Activated CD8-positive, alpha-beta T cell treated with anti-CD3 and anti-CD28 coated beads, Interleukin-2, amount 10 ng/mL, durations not matched to agents 7 days and 5 days (primary cell): Measurements from ENCODE around the gene UTF1. TPM values are rescaled to one million over a fixed set of nuclear protein-coding genes. Genes with fewer than 3 reads are reported as not detected.

ENCODE experiments used
- ATAC-seq: fragments of 150-1000 bp; cut with Tn5 transposase; one replicate; pipeline ENCODE4 v1.10.0; 2021; ENCODE audit warnings: moderate library complexity
- CTCF ChIA-PET: fragments of 350-600 bp; sonication (Branson Sonifier 250); formaldehyde crosslinking; loops from one replicate; lab custom pipeline; 2021; ENCODE audit warnings: antibody characterized with exemption; lab: Charles Lee
- POLR2A ChIA-PET: fragments of 350-600 bp; sonication (Branson Sonifier 250); formaldehyde crosslinking; loops from one replicate; lab custom pipeline; 2021; ENCODE audit warnings: antibody characterized with exemption; lab: Charles Lee
- DNase-seq: peaks from one replicate; pipeline ENCODE4 v3.0.0-alpha.2; 2020
- H3K27ac Mint-ChIP-seq: one replicate; pipeline ENCODE4 v1.8.0; 2021; ENCODE audit warnings: mild to moderate bottlenecking, mixed read lengths
- H3K27me3 Mint-ChIP-seq: one replicate; pipeline ENCODE4 v1.8.0; 2021; ENCODE audit warnings: low read depth, mixed read lengths
- H3K36me3 Mint-ChIP-seq: one replicate; pipeline ENCODE4 v1.8.0; 2021; ENCODE audit warnings: low read depth, mixed read lengths
- H3K4me1 Mint-ChIP-seq: one replicate; pipeline ENCODE4 v1.8.0; 2021; ENCODE audit warnings: low read depth, mixed read lengths
- H3K4me3 Mint-ChIP-seq: one replicate; pipeline ENCODE4 v1.8.0; 2021; ENCODE audit warnings: mild to moderate bottlenecking, mixed read lengths
- H3K9me3 Mint-ChIP-seq: one replicate; pipeline ENCODE4 v1.8.0; 2022; ENCODE audit warnings: mixed read lengths; ENCODE audit not compliant: insufficient read depth
- total RNA-seq, 2 experiments: library from RNA; stranded (reverse); gene quantifications; one replicate each; pipeline ENCODE4 v1.2.3, GENCODE V29; 2021

The UTF1 gene
- total RNA-seq: not detected

GRCh38 chr10:133230044-133230361, at the start of gene UTF1:
UTF1 (plus strand) TSS chr10:133230217; CDS start chr10:133230289, 72 bp downstream.
- no peak within 1 kb of the TSS for H3K27ac Mint-ChIP-seq
- H3K36me3 Mint-ChIP-seq: peaks cover 2% of the 10 kb centered on the region
- no peaks in the 10 kb centered on the region for H3K9me3 Mint-ChIP-seq
- POLR2A ChIA-PET: no interaction called here
- H3K4me3 Mint-ChIP-seq: peak within 1 kb of the TSS; percentile 28
- H3K4me1 Mint-ChIP-seq: peaks cover 32% of the 10 kb centered on the region
- peaks cover 47% of the 10 kb centered on the region for H3K27me3 Mint-ChIP-seq
- CTCF ChIA-PET: no interaction called here
- no peak for DNase-seq
- ATAC-seq: no peak

- Mint-ChIP-seq H3K27me3 (no peaks in the 10 kb centered on the region), H3K4me1 (no peaks in the 10 kb centered on the region), H3K27ac (no peak overlapping the region), H3K9me3 (peaks cover 6% of the 10 kb centered on the region), H3K4me3 (no peak overlapping the region), H3K36me3 (peaks cover 3% of the 10 kb centered on the region)
- ChIA-PET POLR2A (interaction anchor here (1.3 kb wide), 1 partner anchor 18 kb away, joined by 3 read pairs; no protein-coding TSS in a partner anchor), CTCF (no interaction called here)
- ATAC-seq: no peak
- DNase-seq: no peak
These were observed 48.9 kb upstream of the UTF1 start for GRCh38 chr10:133180965-133181639.

GRCh38 chr10:133182190-133182589, 47.8 kb upstream of the UTF1 start:
- Mint-ChIP-seq H3K27ac (no peak overlapping the region), H3K4me1 (no peaks in the 10 kb centered on the region), H3K4me3 (no peak overlapping the region), H3K9me3 (peaks cover 6% of the 10 kb centered on the region), H3K36me3 (peaks cover 3% of the 10 kb centered on the region), H3K27me3 (no peaks in the 10 kb centered on the region)
- ATAC-seq (no peak), DNase-seq (no peak)
- ChIA-PET POLR2A (interaction anchor here (1.3 kb wide), 1 partner anchor 19 kb away, joined by 3 read pairs; no protein-coding TSS in a partner anchor), CTCF (no interaction called here)

GRCh38 chr10:133182791-133183645, 47.0 kb upstream of the UTF1 start:
- ATAC-seq (no peak), DNase-seq (no peak)
- Mint-ChIP-seq H3K27me3 (no peaks in the 10 kb centered on the region), H3K9me3 (peaks cover 3% of the 10 kb centered on the region), H3K27ac (no peak overlapping the region), H3K4me1 (no peaks in the 10 kb centered on the region), H3K4me3 (no peak overlapping the region), H3K36me3 (no peaks in the 10 kb centered on the region)
- CTCF ChIA-PET: no interaction called here
- POLR2A ChIA-PET: no interaction called here

GRCh38 chr10:133183646-133184378, 46.2 kb upstream of the UTF1 start:
- no peaks in the 10 kb centered on the region for H3K9me3 Mint-ChIP-seq
- H3K4me3 Mint-ChIP-seq: no peak overlapping the region
- H3K27ac Mint-ChIP-seq: no peak overlapping the region
- no peaks in the 10 kb centered on the region for H3K36me3 Mint-ChIP-seq
- no peaks in the 10 kb centered on the region for H3K4me1 Mint-ChIP-seq
- ChIA-PET POLR2A (no interaction called here), CTCF (no interaction called here)
- no peak for ATAC-seq
- DNase-seq: no peak
- H3K27me3 Mint-ChIP-seq: no peaks in the 10 kb centered on the region

- Mint-ChIP-seq H3K27ac (no peak overlapping the region), H3K27me3 (no peaks in the 10 kb centered on the region), H3K36me3 (no peaks in the 10 kb centered on the region), H3K4me3 (no peak overlapping the region), H3K4me1 (no peaks in the 10 kb centered on the region), H3K9me3 (no peaks in the 10 kb centered on the region)
- POLR2A ChIA-PET: no interaction called here
- ATAC-seq (no peak), DNase-seq (no peak)
- CTCF ChIA-PET: no interaction called here
These were observed 45.3 kb upstream of the UTF1 start for GRCh38 chr10:133184591-133185244.

GRCh38 chr10:133185421-133185820, 44.6 kb upstream of the UTF1 start:
- no peak overlapping the region for H3K27ac Mint-ChIP-seq
- ChIA-PET CTCF (no interaction called here), POLR2A (no interaction called here)
- H3K36me3 Mint-ChIP-seq: no peaks in the 10 kb centered on the region
- H3K9me3 Mint-ChIP-seq: no peaks in the 10 kb centered on the region
- no peaks in the 10 kb centered on the region for H3K27me3 Mint-ChIP-seq
- no peak overlapping the region for H3K4me3 Mint-ChIP-seq
- ATAC-seq (no peak), DNase-seq (no peak)
- H3K4me1 Mint-ChIP-seq: no peaks in the 10 kb centered on the region

GRCh38 chr10:133185916-133186315, 44.1 kb upstream of the UTF1 start:
- DNase-seq: no peak
- ChIA-PET CTCF (no interaction called here), POLR2A (no interaction called here)
- no peak for ATAC-seq
- no peaks in the 10 kb centered on the region for H3K27me3 Mint-ChIP-seq
- no peaks in the 10 kb centered on the region for H3K9me3 Mint-ChIP-seq
- H3K4me1 Mint-ChIP-seq: no peaks in the 10 kb centered on the region
- H3K36me3 Mint-ChIP-seq: no peaks in the 10 kb centered on the region
- no peak overlapping the region for H3K4me3 Mint-ChIP-seq
- H3K27ac Mint-ChIP-seq: no peak overlapping the region

- no peaks in the 10 kb centered on the region for H3K9me3 Mint-ChIP-seq
- no peaks in the 10 kb centered on the region for H3K27me3 Mint-ChIP-seq
- no peaks in the 10 kb centered on the region for H3K4me1 Mint-ChIP-seq
- no peak for ATAC-seq
- no peak for DNase-seq
- POLR2A ChIA-PET: no interaction called here
- H3K27ac Mint-ChIP-seq: no peak overlapping the region
- no peak overlapping the region for H3K4me3 Mint-ChIP-seq
- no peaks in the 10 kb centered on the region for H3K36me3 Mint-ChIP-seq
- CTCF ChIA-PET: no interaction called here
These were observed 43.5 kb upstream of the UTF1 start for GRCh38 chr10:133186416-133187090.

- no peaks in the 10 kb centered on the region for H3K36me3 Mint-ChIP-seq
- POLR2A ChIA-PET: no interaction called here
- no peak for ATAC-seq
These were observed 42.7 kb upstream of the UTF1 start for GRCh38 chr10:133187091-133187905.

More at GRCh38 chr10:133187091-133187905, 42.7 kb upstream of the UTF1 start:
- Mint-ChIP-seq H3K4me3 (no peak overlapping the region), H3K27me3 (peaks cover 4% of the 10 kb centered on the region), H3K9me3 (no peaks in the 10 kb centered on the region), H3K4me1 (no peaks in the 10 kb centered on the region), H3K27ac (no peak overlapping the region)
- CTCF ChIA-PET: no interaction called here
- DNase-seq: no peak
